GM18511 (cell line): ENCODE results near the gene CHGA.

Source experiments
- ATAC-seq: cut with Tn5 transposase; IDR thresholded peaks from one replicate; pipeline ENCODE4 v1.9.1; 2021; ENCODE audit warnings: mild to moderate bottlenecking, moderate library complexity; ENCODE audit not compliant: unreplicated experiment

The CHGA gene

GRCh38 chr14:92959761-92960680, 37.1 kb downstream of the CHGA start:
- ATAC-seq = no peak

GRCh38 chr14:92960706-92961566, 38.0 kb downstream of the CHGA start:
- no peak for ATAC-seq

GRCh38 chr14:92961567-92961855, 38.6 kb downstream of the CHGA start:
- no peak for ATAC-seq

GRCh38 chr14:92962031-92962830, 39.3 kb downstream of the CHGA start:
- ATAC-seq = no peak

- ATAC-seq = no peak
Observed at GRCh38 chr14:92962831-92963095, 39.8 kb downstream of the CHGA start.

GRCh38 chr14:92963301-92964123, 40.6 kb downstream of the CHGA start:
- no peak for ATAC-seq

GRCh38 chr14:92964124-92965109, 41.5 kb downstream of the CHGA start:
- ATAC-seq = no peak

GRCh38 chr14:92965281-92965680, 42.3 kb downstream of the CHGA start:
- no peak for ATAC-seq

- ATAC-seq = no peak
Observed at GRCh38 chr14:92967346-92967926, 44.5 kb downstream of the CHGA start.

GRCh38 chr14:92968291-92969020, 45.5 kb downstream of the CHGA start:
- no peak for ATAC-seq

GRCh38 chr14:92969430-92969829, 46.5 kb downstream of the CHGA start:
- ATAC-seq = no peak

- no peak for ATAC-seq
Observed at GRCh38 chr14:92969871-92970270, 46.9 kb downstream of the CHGA start.

GRCh38 chr14:92970271-92970670, 47.3 kb downstream of the CHGA start:
- ATAC-seq = no peak

GRCh38 chr14:92971601-92972180, 48.7 kb downstream of the CHGA start:
- no peak for ATAC-seq

- no peak for ATAC-seq
Observed at GRCh38 chr14:92973261-92973797, 50.4 kb downstream of the CHGA start.

- ATAC-seq = no peak
Observed at GRCh38 chr14:92973798-92974372, 50.9 kb downstream of the CHGA start.
